K562 (cell line): ENCODE measurements around the gene TEDC1. TPM values are rescaled to one million over a fixed set of nuclear protein-coding genes. Genes with fewer than 3 reads are reported as not detected.

Source experiments
- ATAC-seq: fragments of 200-7000 bp; cut with Tn5 transposase; 3 replicates; pipeline ENCODE4 v1.9.1; 2020; ENCODE audit warnings: moderate library complexity
- BruUV-seq: library from RNA; stranded (reverse); fragments of 400-500 nt; replicated peaks from 2 replicates; lab custom pipeline; 2021; lab: Mats Ljungman, UMichigan
- CTCF ChIA-PET: fragments of 300-600 bp; formaldehyde crosslinking; extraction: SDS; loops from one replicate; lab custom pipeline; 2021; ENCODE audit warnings: low intra/inter-chr PET ratio; lab: Yijun Ruan, JAX
- POLR2A ChIA-PET: fragments of 300-600, 350-650 bp; sonication (Branson Sonifier 250); formaldehyde crosslinking; extraction: SDS; loops from one replicate; lab custom pipeline; 2021; ENCODE audit warnings: antibody characterized with exemption, inconsistent platforms; lab: Yijun Ruan, JAX
- DNase-seq, 4 experiments: peaks; one replicate each; pipeline versions ENCODE4 v3.0.0 to v3.0.0-alpha.2; 2011 to 2018; ENCODE audit warnings: low spot score in 3 of 4, mixed read lengths in 3 of 4; ENCODE audit errors: extremely low read depth in 1 of 4
- FAIRE-seq: peaks from 2 replicates; lab custom pipeline; 2011; peaks lifted over from hg19 to GRCh38; lab: Jason Lieb, UNC
- H2AFZ ChIP-seq: 2 replicates; pipeline ENCODE4 v1.6.0; 2011; ENCODE audit warnings: low read depth, low read length, control low read depth, inconsistent platforms
- H3K27ac ChIP-seq: fragments of 200-600 bp; 3 replicates; pipeline ENCODE4 v1.8.0; 2011; ENCODE audit warnings: low read depth, mild to moderate bottlenecking, control low read depth, inconsistent platforms, low read length, moderate library complexity, mixed read lengths; ENCODE audit errors: extremely low read depth
- H3K27me3 ChIP-seq, 2 experiments: fragments of 300-600 bp in 1 of 2; 2 replicates in 1 of 2; 3 replicates in 1 of 2; pipeline versions ENCODE4 v1.6.0 to v1.8.0; 2011; ENCODE audit warnings: inconsistent platforms in 2 of 2, low read length in 2 of 2, mild to moderate bottlenecking in 1 of 2, mixed read lengths in 1 of 2, moderate library complexity in 1 of 2; ENCODE audit not compliant: control insufficient read depth in 2 of 2, insufficient read depth in 2 of 2
- H3K36me3 ChIP-seq: fragments of 300-600 bp; 3 replicates; pipeline ENCODE4 v1.8.0; 2011; ENCODE audit warnings: mild to moderate bottlenecking, low read length, inconsistent platforms; ENCODE audit not compliant: control insufficient read depth, insufficient read depth
- H3K4me1 ChIP-seq, 2 experiments: fragments of 200-600 bp in 1 of 2; replicated peaks in 1 of 2; 2 replicates in 1 of 2; 3 replicates in 1 of 2; pipeline versions ENCODE4 v1.5.1 to v1.8.0; 2011; ENCODE audit warnings: inconsistent platforms in 2 of 2, low read length in 2 of 2, mild to moderate bottlenecking in 1 of 2, mixed read lengths in 1 of 2, moderate library complexity in 1 of 2; ENCODE audit not compliant: control insufficient read depth in 2 of 2, insufficient read depth in 2 of 2
- H3K4me2 ChIP-seq: 2 replicates; pipeline ENCODE4 v1.6.1; 2011; ENCODE audit warnings: low read length, control low read depth, inconsistent platforms, mixed read lengths; ENCODE audit not compliant: insufficient read depth
- H3K4me3 ChIP-seq: fragments of 200-600 bp; sonication (generic), shearing (Covaris generic); 2 replicates; pipeline ENCODE4 v1.5.1; 2016; ENCODE audit warnings: control low read depth, inconsistent platforms
- H3K79me2 ChIP-seq: fragments of 200-600 bp; 3 replicates; pipeline ENCODE4 v1.8.0; 2011; ENCODE audit warnings: low read length, inconsistent platforms; ENCODE audit not compliant: control insufficient read depth, insufficient read depth
- H3K9ac ChIP-seq, 2 experiments: 2 replicates each; pipeline versions ENCODE4 v1.6.0 to v1.6.1; 2011; ENCODE audit warnings: low read depth in 2 of 2, low read length in 2 of 2, control low read depth in 1 of 2, inconsistent platforms in 1 of 2, mild to moderate bottlenecking in 1 of 2, mixed read lengths in 1 of 2; ENCODE audit not compliant: insufficient read depth in 1 of 2
- H3K9me1 ChIP-seq: one replicate; pipeline ENCODE4 v1.6.0; 2011; ENCODE audit warnings: inconsistent platforms, mild to moderate bottlenecking, low read length, moderate library complexity; ENCODE audit not compliant: control insufficient read depth, insufficient read depth
- H3K9me3 ChIP-seq: replicated peaks from 2 replicates; pipeline ENCODE4 v1.5.1; 2011; ENCODE audit warnings: low read depth, low read length, inconsistent platforms; ENCODE audit not compliant: control insufficient read depth, insufficient read depth
- H4K20me1 ChIP-seq: replicated peaks from 2 replicates; pipeline ENCODE4 v1.6.1; 2011; ENCODE audit warnings: low read length, inconsistent platforms, mixed read lengths; ENCODE audit not compliant: control insufficient read depth, insufficient read depth
- MYBL2 ChIP-seq, 2 experiments: fragments of 450-650 bp in 1 of 2; sonication (generic) in 1 of 2; formaldehyde crosslinking in 1 of 2; IDR thresholded peaks; 2 replicates each; pipeline versions ENCODE4 v1.6.1 to v1.8.1; 2017 to 2022; ENCODE audit warnings: borderline replicate concordance in 1 of 2, inconsistent platforms in 1 of 2, low read depth in 1 of 2, mild to moderate bottlenecking in 1 of 2, missing genetic modification reagents in 1 of 2, moderate library complexity in 1 of 2
- WGBS: fragments of 100-300 bp; shearing (Covaris generic); methylation state at CpG from one replicate; pipeline ENCODE4 v1.1.6; 2016; ENCODE audit warnings: low coverage, mixed read lengths; ENCODE audit not compliant: insufficient coverage; ENCODE audit errors: missing lambda C conversion rate; 5-methylcytosine and 5-hydroxymethylcytosine counted together
- in situ Hi-C: fragments of 300-500 bp; cut with MboI; formaldehyde crosslinking; loops from 4 replicates; pipeline ENCODE4 v1.15.0; 2018; ENCODE audit warnings: inconsistent platforms, mixed read lengths
- intact Hi-C: fragments of 100-400 bp; cut with micrococcal nuclease; formaldehyde crosslinking; loops from 2 replicates; pipeline ENCODE4 v1.14.2; 2022
- polyA plus RNA-seq, 8 experiments: library from polyadenylated mRNA; depleted of rRNA in 4 of 8; stranded (reverse) in 5 of 8; unstranded in 3 of 8; fragments of >200 nt; fragmentation: Nextera tagmentation in 2 of 8; fragmentation: Illumina TruSeq in 1 of 8; extraction: Ambion mirVana in 2 of 8; extraction: Trizol in 1 of 8; gene quantifications; 2 replicates each; pipeline versions ENCODE4 v1.2.1 to v1.2.3, GENCODE V29; 2011 to 2014; ENCODE audit warnings: inconsistent platforms in 1 of 8, missing spikeins in 1 of 8
- total RNA-seq, 7 experiments: library from RNA; depleted of rRNA in 6 of 7; stranded (reverse); fragments of >200 nt in 6 of 7; fragmentation: Illumina TruSeq in 2 of 7; extraction: Trizol in 2 of 7; gene quantifications; 2 replicates each; pipeline versions ENCODE4 v1.2.1 to v1.2.3, GENCODE V29; 2011 to 2021; ENCODE audit warnings: low replicate concordance in 1 of 7
- TF ChIP-seq, protein P1 (sequence below): fragments of 450-650 bp; IDR thresholded peaks from 2 replicates; pipeline ENCODE4 v1.6.1; 2018; ENCODE audit not compliant: partially characterized antibody

TEDC1 gene
- total and polyA plus RNA-seq, 9 of the 15 experiments (the other 6 are each of a cell fraction or from before 2014, with no cell fraction given), result 0.21 to 28.3 (median 5.9) TPM

DNA sequence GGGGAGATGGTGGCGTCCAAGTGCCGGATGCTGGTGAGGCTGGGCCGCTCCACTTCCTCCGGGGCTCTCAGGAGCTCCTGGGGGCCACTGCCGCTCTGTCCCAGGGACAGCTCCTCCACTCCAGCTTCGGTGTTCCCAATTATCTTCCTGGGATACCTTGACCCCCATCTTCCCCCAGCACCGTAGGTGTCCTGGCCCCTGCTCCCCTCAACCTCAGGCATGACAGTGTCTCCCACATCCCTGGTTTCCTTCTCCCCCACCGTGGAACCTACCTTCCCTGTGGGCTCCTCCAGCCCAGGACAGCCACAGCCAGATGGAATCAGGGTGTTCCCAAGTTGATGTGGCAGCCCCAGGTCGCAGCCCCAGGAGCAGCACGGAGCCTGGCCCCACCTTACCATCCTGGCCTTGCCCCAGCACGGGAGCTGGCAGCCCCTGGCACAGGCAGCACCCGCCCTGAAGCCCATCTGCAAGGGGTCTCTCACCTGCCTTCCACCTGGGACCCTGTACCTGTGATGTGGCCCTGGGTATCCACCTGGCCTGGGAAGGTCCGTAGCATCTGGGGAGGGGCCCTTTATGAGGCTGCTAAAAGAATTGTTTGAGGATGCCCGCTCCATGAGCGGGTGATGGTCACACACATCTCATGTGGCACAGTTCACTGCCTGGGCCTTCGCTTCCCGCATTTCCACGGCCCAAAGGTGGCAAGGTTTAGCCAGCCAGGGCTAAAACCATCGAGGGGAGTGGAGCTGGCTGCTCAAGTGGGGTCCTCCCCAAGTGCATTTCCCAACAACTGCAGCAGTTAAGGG, 39.4 kb downstream of the TEDC1 start:
- BruUV-seq, result no TSS peak
- TF ChIP-seq MYBL2 (IDR thresholded peaks at IDR 0.05; ENCODE audit: low read depth), result no peak
- TF ChIP-seq MYBL2 (CRISPR knock-in tag; IDR thresholded peaks at IDR 0.05; ENCODE audit: borderline replicate concordance), result no peak
- TF ChIP-seq, protein P1, sequence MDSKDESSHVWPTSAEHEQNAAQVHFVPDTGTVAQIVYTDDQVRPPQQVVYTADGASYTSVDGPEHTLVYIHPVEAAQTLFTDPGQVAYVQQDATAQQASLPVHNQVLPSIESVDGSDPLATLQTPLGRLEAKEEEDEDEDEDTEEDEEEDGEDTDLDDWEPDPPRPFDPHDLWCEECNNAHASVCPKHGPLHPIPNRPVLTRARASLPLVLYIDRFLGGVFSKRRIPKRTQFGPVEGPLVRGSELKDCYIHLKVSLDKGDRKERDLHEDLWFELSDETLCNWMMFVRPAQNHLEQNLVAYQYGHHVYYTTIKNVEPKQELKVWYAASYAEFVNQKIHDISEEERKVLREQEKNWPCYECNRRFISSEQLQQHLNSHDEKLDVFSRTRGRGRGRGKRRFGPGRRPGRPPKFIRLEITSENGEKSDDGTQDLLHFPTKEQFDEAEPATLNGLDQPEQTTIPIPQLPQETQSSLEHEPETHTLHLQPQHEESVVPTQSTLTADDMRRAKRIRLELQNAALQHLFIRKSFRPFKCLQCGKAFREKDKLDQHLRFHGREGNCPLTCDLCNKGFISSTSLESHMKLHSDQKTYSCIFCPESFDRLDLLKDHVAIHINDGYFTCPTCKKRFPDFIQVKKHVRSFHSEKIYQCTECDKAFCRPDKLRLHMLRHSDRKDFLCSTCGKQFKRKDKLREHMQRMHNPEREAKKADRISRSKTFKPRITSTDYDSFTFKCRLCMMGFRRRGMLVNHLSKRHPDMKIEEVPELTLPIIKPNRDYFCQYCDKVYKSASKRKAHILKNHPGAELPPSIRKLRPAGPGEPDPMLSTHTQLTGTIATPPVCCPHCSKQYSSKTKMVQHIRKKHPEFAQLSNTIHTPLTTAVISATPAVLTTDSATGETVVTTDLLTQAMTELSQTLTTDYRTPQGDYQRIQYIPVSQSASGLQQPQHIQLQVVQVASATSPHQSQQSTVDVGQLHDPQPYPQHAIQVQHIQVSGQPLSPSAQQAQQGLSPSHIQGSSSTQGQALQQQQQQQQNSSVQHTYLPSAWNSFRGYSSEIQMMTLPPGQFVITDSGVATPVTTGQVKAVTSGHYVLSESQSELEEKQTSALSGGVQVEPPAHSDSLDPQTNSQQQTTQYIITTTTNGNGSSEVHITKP, result peak; percentile 6
- no peak for ATAC-seq
- ChIA-PET CTCF (no interaction called here), POLR2A (interaction anchor here (0.6 kb wide), 1 partner anchor 188 kb away, joined by 3 read pairs; no protein-coding TSS in a partner anchor)
- no peak overlapping the region; a peak in 1 of 4 replicates for H3K9ac ChIP-seq
- H3K9me3 ChIP-seq, result no peaks in the 10 kb centered on the region
- WGBS, result 5% methylated on average over 13 of the region's 19 CpGs
- peaks cover 2 to 36% of the 10 kb centered on the region in 2 experiments; a peak in 2 of 5 replicates for H3K27me3 ChIP-seq
- peak in 1 of 4 experiments; percentile 19 for DNase-seq
- H3K36me3 ChIP-seq, result no peaks in the 10 kb centered on the region
- no peak for FAIRE-seq
- H3K4me1 ChIP-seq, result peaks cover 0 to 59% of the 10 kb centered on the region in 2 experiments; a peak in 2 of 5 replicates
- H3K27ac ChIP-seq, result no peak overlapping the region
- intact Hi-C loops, result loop anchor here (5.0 kb wide), 1 partner anchor 158 kb away; no protein-coding TSS in a partner anchor
- in situ Hi-C loops, result no loop called here
- no peak overlapping the region for H3K4me3 ChIP-seq
- no peaks in the 10 kb centered on the region for H3K9me1 ChIP-seq
- H2AFZ ChIP-seq, result no peak overlapping the region
- H4K20me1 ChIP-seq, result no peaks in the 10 kb centered on the region
- no peaks in the 10 kb centered on the region for H3K79me2 ChIP-seq
- no peak overlapping the region for H3K4me2 ChIP-seq
